MM.1S (cell line): Measurements from ENCODE around the gene NEURL1B.

Experiments
- CTCF ChIP-seq: fragments of 300-600 bp; sonication (generic); IDR thresholded peaks from 2 replicates; pipeline ENCODE4 v1.5.1; 2016; ENCODE audit warnings: antibody characterized with exemption, low read length, mixed read lengths
- EZH2phosphoT487 ChIP-seq: fragments of 300-600 bp; sonication (generic); IDR thresholded peaks from 2 replicates; pipeline ENCODE4 v1.6.1; 2018; ENCODE audit warnings: antibody characterized with exemption, low read length

GRCh38 chr5:172696171-172696849 is 55.2 kb downstream of the NEURL1B start:
- TF ChIP-seq CTCF, result no peak
- TF ChIP-seq EZH2phosphoT487, result no peak
